Astrocyte of the cerebellum (primary cell): ENCODE measurements around the gene TP53AIP1.
"Not testable (repeated sequence)": the region's sequence is repeated elsewhere in the genome, so short reads cannot be mapped to it uniquely, and the experiment has no call there.

Experiments
- DNase-seq: peaks from one replicate; pipeline ENCODE4 v3.0.0-alpha.2; 2011; ENCODE audit warnings: low read depth
- H3K4me3 ChIP-seq: 2 replicates; pipeline ENCODE4 v1.5.1; 2011; ENCODE audit warnings: mild to moderate bottlenecking, low read depth, low read length, moderate library complexity
- CTCF ChIP-seq: IDR thresholded peaks from 2 replicates; pipeline ENCODE4 v1.5.1; 2012; ENCODE audit warnings: low read length, low read depth, moderate library complexity, mild to moderate bottlenecking; ENCODE audit errors: missing control alignments
- in situ Hi-C: cut with HindIII; loops from 2 replicates; pipeline ENCODE4 v1.10.0; 2017; ENCODE audit warnings: low sequenced_read_pairs

TP53AIP1 gene

GRCh38 chr11:128926000-128926399 lies 16.7 kb downstream of the TP53AIP1 start:
- no peak for TF ChIP-seq CTCF
- in situ Hi-C loops: no loop called here
- no peak for DNase-seq
- H3K4me3 ChIP-seq: no peak overlapping the region

- TF ChIP-seq CTCF: no peak
- DNase-seq: no peak
- H3K4me3 ChIP-seq: no peak overlapping the region
- in situ Hi-C loops: no loop called here
These were observed 17.4 kb downstream of the TP53AIP1 start for GRCh38 chr11:128925250-128925600.

- TF ChIP-seq CTCF: no peak
These were observed 18.0 kb downstream of the TP53AIP1 start for GRCh38 chr11:128924510-128925249.

GRCh38 chr11:128924104-128924503 lies 18.6 kb downstream of the TP53AIP1 start:
- H3K4me3 ChIP-seq: no peak overlapping the region
- DNase-seq: no peak
- in situ Hi-C loops: no loop called here
- TF ChIP-seq CTCF: no peak

More at GRCh38 chr11:128924510-128925249, 18.0 kb downstream of the TP53AIP1 start:
- no peak overlapping the region for H3K4me3 ChIP-seq
- DNase-seq: no peak
- in situ Hi-C loops: no loop called here

GRCh38 chr11:128921793-128922192 lies 20.9 kb downstream of the TP53AIP1 start:
- in situ Hi-C loops: no loop called here
- no peak overlapping the region for H3K4me3 ChIP-seq
- DNase-seq: no peak
- no peak for TF ChIP-seq CTCF

- in situ Hi-C loops: no loop called here
- TF ChIP-seq CTCF: no peak
These were observed 22.0 kb downstream of the TP53AIP1 start for GRCh38 chr11:128920666-128921065.

GRCh38 chr11:128919635-128920034 lies 23.0 kb downstream of the TP53AIP1 start:
- DNase-seq, H3K4me3 ChIP-seq, in situ Hi-C loops: not testable (repeated sequence)

More at GRCh38 chr11:128920666-128921065, 22.0 kb downstream of the TP53AIP1 start:
- DNase-seq: no peak
- no peak overlapping the region for H3K4me3 ChIP-seq
